Neural cell (in vitro differentiated cells): ENCODE results near the gene EFTUD2. TPM values are rescaled to one million over a fixed set of nuclear protein-coding genes. Genes with fewer than 3 reads are reported as not detected.

Experiments used
- H2AFZ ChIP-seq: fragments of 200-600, 300-800 bp; sonication (generic), shearing (Covaris generic); 2 replicates; pipeline ENCODE4 v1.6.0; 2014; ENCODE audit warnings: low read depth, mild to moderate bottlenecking, antibody characterized with exemption, low read length, moderate library complexity
- H3F3A ChIP-seq: fragments of 200-600 bp; shearing (Covaris generic); 2 replicates; pipeline ENCODE4 v1.6.1; 2016; ENCODE audit warnings: mild to moderate bottlenecking, moderate library complexity, mixed read lengths, antibody characterized with exemption, low read length; ENCODE audit not compliant: insufficient read depth, poor library complexity, severe bottlenecking
- H3K27ac ChIP-seq: fragments of 200-600, 300-800 bp; sonication (generic), shearing (Covaris generic); 2 replicates; pipeline ENCODE4 v1.5.1; 2014; ENCODE audit warnings: mild to moderate bottlenecking, low read length, moderate library complexity
- H3K27me3 ChIP-seq: fragments of 300-800, 200-600 bp; sonication (generic), shearing (Covaris generic); 2 replicates; pipeline ENCODE4 v1.6.0; 2014; ENCODE audit warnings: mild to moderate bottlenecking, low read depth, low read length, moderate library complexity; ENCODE audit not compliant: insufficient read depth
- H3K36me3 ChIP-seq: fragments of 300-800, 200-600 bp; sonication (generic), shearing (Covaris generic); 2 replicates; pipeline ENCODE4 v1.5.1; 2014; ENCODE audit warnings: mild to moderate bottlenecking, antibody characterized with exemption, low read length, moderate library complexity; ENCODE audit not compliant: insufficient read depth
- H3K4me2 ChIP-seq: fragments of 300-800, 200-600 bp; sonication (generic), shearing (Covaris generic); 2 replicates; pipeline ENCODE4 v1.6.0; 2014; ENCODE audit warnings: mild to moderate bottlenecking, low read length
- H3K4me3 ChIP-seq: fragments of 300-800, 200-600 bp; sonication (generic), shearing (Covaris generic); 2 replicates; pipeline ENCODE4 v1.5.1; 2014; ENCODE audit warnings: mild to moderate bottlenecking, low read length, moderate library complexity
- H3K79me2 ChIP-seq: fragments of 200-600 bp; shearing (Covaris generic); replicated peaks from 2 replicates; pipeline ENCODE4 v1.6.0; 2014; ENCODE audit warnings: mild to moderate bottlenecking, low read length, moderate library complexity; ENCODE audit not compliant: insufficient read depth
- H3K9ac ChIP-seq: fragments of 300-800, 200-600 bp; sonication (generic), shearing (Covaris generic); 2 replicates; pipeline ENCODE4 v1.6.1; 2016; ENCODE audit warnings: mild to moderate bottlenecking, low read length, mixed read lengths
- H3K9me2 ChIP-seq: fragments of 200-600 bp; shearing (Covaris generic); 2 replicates; pipeline ENCODE4 v1.6.1; 2016; ENCODE audit warnings: mild to moderate bottlenecking, low read length, mixed read lengths; ENCODE audit not compliant: insufficient read depth
- H3K9me3 ChIP-seq: fragments of 200-600, 300-800 bp; sonication (generic), shearing (Covaris generic); 2 replicates; pipeline ENCODE4 v1.6.1; 2016; ENCODE audit warnings: mild to moderate bottlenecking, mixed run types, low read length, moderate library complexity, mixed read lengths
- H4K20me1 ChIP-seq: fragments of 200-600 bp; shearing (Covaris generic); 2 replicates; pipeline ENCODE4 v1.6.1; 2016; ENCODE audit warnings: mild to moderate bottlenecking, mixed run types; ENCODE audit not compliant: insufficient read depth
- EP300 ChIP-seq: fragments of 450-650 bp; conservative IDR thresholded peaks from 2 replicates; pipeline ENCODE4 v1.6.1; 2014; ENCODE audit warnings: antibody characterized with exemption, mild to moderate bottlenecking, moderate library complexity; ENCODE audit not compliant: poor library complexity, severe bottlenecking
- EZH2 ChIP-seq: fragments of 200-600, 300-800 bp; shearing (Covaris generic), sonication (generic); IDR thresholded peaks from 2 replicates; pipeline ENCODE4 v1.6.1; 2014; ENCODE audit warnings: antibody characterized with exemption, low read length, borderline replicate concordance, mild to moderate bottlenecking; ENCODE audit not compliant: insufficient read depth, poor library complexity, severe bottlenecking
- MXI1 ChIP-seq: fragments of 450-650 bp; conservative IDR thresholded peaks from 2 replicates; pipeline ENCODE4 v1.6.1; 2014; ENCODE audit warnings: antibody characterized with exemption, mild to moderate bottlenecking; ENCODE audit not compliant: poor library complexity, severe bottlenecking
- POLR2AphosphoS5 ChIP-seq: IDR thresholded peaks from 2 replicates; pipeline ENCODE4 v1.6.1; 2012
- RAD21 ChIP-seq: fragments of 450-650 bp; conservative IDR thresholded peaks from 2 replicates; pipeline ENCODE4 v1.6.1; 2014; ENCODE audit warnings: antibody characterized with exemption, mild to moderate bottlenecking, moderate library complexity
- SMC3 ChIP-seq: fragments of 450-650 bp; conservative IDR thresholded peaks from 2 replicates; pipeline ENCODE4 v1.6.1; 2014; ENCODE audit warnings: antibody characterized with exemption, mild to moderate bottlenecking, moderate library complexity; ENCODE audit not compliant: poor library complexity
- TAF1 ChIP-seq: IDR thresholded peaks from 2 replicates; pipeline ENCODE4 v1.6.1; 2012; ENCODE audit warnings: low read depth
- polyA plus RNA-seq: library from polyadenylated mRNA; depleted of rRNA; stranded (reverse); fragments of >200 nt; gene quantifications from 2 replicates; pipeline ENCODE4 v1.2.3, GENCODE V29; 2014
- TF ChIP-seq, protein P1 (sequence below): fragments of 450-650 bp; IDR thresholded peaks from 2 replicates; pipeline ENCODE4 v1.5.1; 2014; ENCODE audit warnings: antibody characterized with exemption, mild to moderate bottlenecking, moderate library complexity; ENCODE audit not compliant: poor library complexity, severe bottlenecking
- TF ChIP-seq, protein P2 (sequence below): IDR thresholded peaks from 2 replicates; pipeline ENCODE4 v1.6.1; 2012; ENCODE audit warnings: borderline replicate concordance

EFTUD2 gene
- polyA plus RNA-seq, 1 donor from 2014 or later, result 69.4 TPM

DNA sequence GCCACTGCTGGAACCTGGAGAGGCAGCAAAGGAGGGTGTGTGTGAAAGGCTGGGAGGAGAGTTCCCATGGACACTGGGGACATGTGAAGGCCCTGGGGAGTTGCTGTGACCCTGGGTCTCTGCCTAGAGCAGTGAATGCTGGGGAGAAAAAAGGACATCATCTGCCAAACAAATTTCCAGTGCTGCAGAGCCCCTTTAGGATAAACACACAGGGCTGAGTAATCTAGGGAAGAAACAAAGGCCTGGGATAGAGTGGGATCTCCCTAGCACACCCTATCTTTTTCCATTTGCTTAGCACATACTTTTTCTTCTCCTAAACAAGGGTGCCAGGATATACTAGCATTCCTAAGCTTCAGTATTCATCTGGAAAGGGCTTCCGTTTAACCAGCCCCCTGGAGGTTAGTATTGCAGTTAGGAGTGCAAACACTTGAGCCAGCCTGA lies 54.8 kb downstream of the EFTUD2 start:
- Histone ChIP-seq H3K36me3 (no peaks in the 10 kb centered on the region), H4K20me1 (no peaks in the 10 kb centered on the region), H3K27me3 (no peaks in the 10 kb centered on the region), H3K9ac (no peak overlapping the region), H3K27ac (no peak overlapping the region), H2AFZ (no peak overlapping the region), H3K4me2 (no peak overlapping the region), H3K4me3 (no peak overlapping the region), H3K9me2 (no peaks in the 10 kb centered on the region), H3K79me2 (no peaks in the 10 kb centered on the region), H3F3A (no peaks in the 10 kb centered on the region), H3K9me3 (no peaks in the 10 kb centered on the region)
- TF ChIP-seq, protein P1, sequence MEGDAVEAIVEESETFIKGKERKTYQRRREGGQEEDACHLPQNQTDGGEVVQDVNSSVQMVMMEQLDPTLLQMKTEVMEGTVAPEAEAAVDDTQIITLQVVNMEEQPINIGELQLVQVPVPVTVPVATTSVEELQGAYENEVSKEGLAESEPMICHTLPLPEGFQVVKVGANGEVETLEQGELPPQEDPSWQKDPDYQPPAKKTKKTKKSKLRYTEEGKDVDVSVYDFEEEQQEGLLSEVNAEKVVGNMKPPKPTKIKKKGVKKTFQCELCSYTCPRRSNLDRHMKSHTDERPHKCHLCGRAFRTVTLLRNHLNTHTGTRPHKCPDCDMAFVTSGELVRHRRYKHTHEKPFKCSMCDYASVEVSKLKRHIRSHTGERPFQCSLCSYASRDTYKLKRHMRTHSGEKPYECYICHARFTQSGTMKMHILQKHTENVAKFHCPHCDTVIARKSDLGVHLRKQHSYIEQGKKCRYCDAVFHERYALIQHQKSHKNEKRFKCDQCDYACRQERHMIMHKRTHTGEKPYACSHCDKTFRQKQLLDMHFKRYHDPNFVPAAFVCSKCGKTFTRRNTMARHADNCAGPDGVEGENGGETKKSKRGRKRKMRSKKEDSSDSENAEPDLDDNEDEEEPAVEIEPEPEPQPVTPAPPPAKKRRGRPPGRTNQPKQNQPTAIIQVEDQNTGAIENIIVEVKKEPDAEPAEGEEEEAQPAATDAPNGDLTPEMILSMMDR, result no peak
- TF ChIP-seq MXI1 (no peak), SMC3 (no peak), POLR2AphosphoS5 (no peak), EZH2 (no peak), TAF1 (no peak), RAD21 (no peak), EP300 (no peak)
- TF ChIP-seq, protein P2, sequence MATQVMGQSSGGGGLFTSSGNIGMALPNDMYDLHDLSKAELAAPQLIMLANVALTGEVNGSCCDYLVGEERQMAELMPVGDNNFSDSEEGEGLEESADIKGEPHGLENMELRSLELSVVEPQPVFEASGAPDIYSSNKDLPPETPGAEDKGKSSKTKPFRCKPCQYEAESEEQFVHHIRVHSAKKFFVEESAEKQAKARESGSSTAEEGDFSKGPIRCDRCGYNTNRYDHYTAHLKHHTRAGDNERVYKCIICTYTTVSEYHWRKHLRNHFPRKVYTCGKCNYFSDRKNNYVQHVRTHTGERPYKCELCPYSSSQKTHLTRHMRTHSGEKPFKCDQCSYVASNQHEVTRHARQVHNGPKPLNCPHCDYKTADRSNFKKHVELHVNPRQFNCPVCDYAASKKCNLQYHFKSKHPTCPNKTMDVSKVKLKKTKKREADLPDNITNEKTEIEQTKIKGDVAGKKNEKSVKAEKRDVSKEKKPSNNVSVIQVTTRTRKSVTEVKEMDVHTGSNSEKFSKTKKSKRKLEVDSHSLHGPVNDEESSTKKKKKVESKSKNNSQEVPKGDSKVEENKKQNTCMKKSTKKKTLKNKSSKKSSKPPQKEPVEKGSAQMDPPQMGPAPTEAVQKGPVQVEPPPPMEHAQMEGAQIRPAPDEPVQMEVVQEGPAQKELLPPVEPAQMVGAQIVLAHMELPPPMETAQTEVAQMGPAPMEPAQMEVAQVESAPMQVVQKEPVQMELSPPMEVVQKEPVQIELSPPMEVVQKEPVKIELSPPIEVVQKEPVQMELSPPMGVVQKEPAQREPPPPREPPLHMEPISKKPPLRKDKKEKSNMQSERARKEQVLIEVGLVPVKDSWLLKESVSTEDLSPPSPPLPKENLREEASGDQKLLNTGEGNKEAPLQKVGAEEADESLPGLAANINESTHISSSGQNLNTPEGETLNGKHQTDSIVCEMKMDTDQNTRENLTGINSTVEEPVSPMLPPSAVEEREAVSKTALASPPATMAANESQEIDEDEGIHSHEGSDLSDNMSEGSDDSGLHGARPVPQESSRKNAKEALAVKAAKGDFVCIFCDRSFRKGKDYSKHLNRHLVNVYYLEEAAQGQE, result no peak

DNA sequence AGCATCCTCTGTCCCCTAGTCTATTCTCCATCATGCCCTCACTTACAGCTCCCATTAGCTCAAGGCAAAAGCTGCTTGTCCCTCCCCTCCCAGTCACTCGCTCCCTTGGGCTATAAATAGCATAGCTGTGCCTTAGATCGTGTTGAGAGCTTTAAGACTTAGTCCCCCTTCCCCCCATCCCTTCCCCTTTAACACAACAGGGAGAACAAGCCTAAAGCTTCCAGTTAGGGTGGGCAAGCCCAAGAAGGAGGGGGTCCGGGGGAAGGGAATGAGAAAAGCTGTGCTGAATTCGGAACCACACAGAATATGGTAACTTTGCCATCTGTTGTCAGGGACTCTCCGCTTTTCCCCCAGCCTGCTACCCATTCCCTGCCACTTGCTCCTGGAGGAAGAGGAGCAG lies 56.5 kb downstream of the EFTUD2 start:
- Histone ChIP-seq H3K79me2 (no peaks in the 10 kb centered on the region), H3K4me3 (no peak overlapping the region), H3F3A (no peaks in the 10 kb centered on the region), H2AFZ (no peak overlapping the region), H4K20me1 (no peaks in the 10 kb centered on the region), H3K9me2 (no peaks in the 10 kb centered on the region), H3K27ac (no peak overlapping the region), H3K9me3 (no peaks in the 10 kb centered on the region), H3K9ac (no peak overlapping the region), H3K4me2 (no peak overlapping the region), H3K27me3 (no peaks in the 10 kb centered on the region), H3K36me3 (no peaks in the 10 kb centered on the region)
- TF ChIP-seq EP300, result no peak

DNA sequence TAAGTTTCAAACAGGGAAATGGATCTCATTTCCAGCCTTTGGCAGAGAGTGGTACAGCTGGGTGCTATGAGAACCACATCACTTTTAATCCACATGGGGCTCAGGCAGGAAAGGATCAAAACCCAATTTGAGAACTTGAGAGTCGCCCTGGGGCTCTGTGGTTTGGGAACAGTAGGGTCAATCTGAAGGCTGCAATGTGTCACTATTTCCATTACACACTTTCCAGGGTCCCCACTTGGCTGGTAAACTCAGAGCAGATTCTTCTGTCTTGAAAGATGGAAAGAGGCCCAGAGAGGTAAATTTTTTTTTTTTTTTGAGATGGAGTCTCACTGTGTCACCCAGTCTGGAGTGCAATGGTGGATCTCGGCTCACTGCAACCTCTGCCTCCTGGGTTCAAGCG lies 58.3 kb downstream of the EFTUD2 start:
- H3K79me2 ChIP-seq, result no peaks in the 10 kb centered on the region
- TF ChIP-seq EP300 (no peak), SMC3 (no peak), RAD21 (no peak), POLR2AphosphoS5 (no peak)
- H2AFZ ChIP-seq, result no peak overlapping the region
- H3K27me3 ChIP-seq, result no peaks in the 10 kb centered on the region
- no peaks in the 10 kb centered on the region for H4K20me1 ChIP-seq
- no peak overlapping the region for H3K27ac ChIP-seq
- no peaks in the 10 kb centered on the region for H3K9me2 ChIP-seq
- H3K36me3 ChIP-seq, result no peaks in the 10 kb centered on the region
- H3K4me3 ChIP-seq, result no peak overlapping the region
- no peak overlapping the region for H3K4me2 ChIP-seq
- H3K9me3 ChIP-seq, result no peaks in the 10 kb centered on the region
- H3F3A ChIP-seq, result no peaks in the 10 kb centered on the region
- H3K9ac ChIP-seq, result no peak overlapping the region
